GM18520 (cell line): ENCODE data around the gene RABEP2.
"Not testable (repeated sequence)": the region's sequence is repeated elsewhere in the genome, so short reads cannot be mapped to it uniquely, and the experiment has no call there.

Source experiments
- ATAC-seq: cut with Tn5 transposase; IDR thresholded peaks from one replicate; pipeline ENCODE4 v1.9.1; 2021; ENCODE audit not compliant: unreplicated experiment

The RABEP2 gene

GRCh38 chr16:28879841-28880588, 45.0 kb downstream of the RABEP2 start:
- ATAC-seq: peak; percentile 82

- ATAC-seq: peak; percentile 15
Observed at GRCh38 chr16:28879261-28879840, 45.7 kb downstream of the RABEP2 start.

DNA sequence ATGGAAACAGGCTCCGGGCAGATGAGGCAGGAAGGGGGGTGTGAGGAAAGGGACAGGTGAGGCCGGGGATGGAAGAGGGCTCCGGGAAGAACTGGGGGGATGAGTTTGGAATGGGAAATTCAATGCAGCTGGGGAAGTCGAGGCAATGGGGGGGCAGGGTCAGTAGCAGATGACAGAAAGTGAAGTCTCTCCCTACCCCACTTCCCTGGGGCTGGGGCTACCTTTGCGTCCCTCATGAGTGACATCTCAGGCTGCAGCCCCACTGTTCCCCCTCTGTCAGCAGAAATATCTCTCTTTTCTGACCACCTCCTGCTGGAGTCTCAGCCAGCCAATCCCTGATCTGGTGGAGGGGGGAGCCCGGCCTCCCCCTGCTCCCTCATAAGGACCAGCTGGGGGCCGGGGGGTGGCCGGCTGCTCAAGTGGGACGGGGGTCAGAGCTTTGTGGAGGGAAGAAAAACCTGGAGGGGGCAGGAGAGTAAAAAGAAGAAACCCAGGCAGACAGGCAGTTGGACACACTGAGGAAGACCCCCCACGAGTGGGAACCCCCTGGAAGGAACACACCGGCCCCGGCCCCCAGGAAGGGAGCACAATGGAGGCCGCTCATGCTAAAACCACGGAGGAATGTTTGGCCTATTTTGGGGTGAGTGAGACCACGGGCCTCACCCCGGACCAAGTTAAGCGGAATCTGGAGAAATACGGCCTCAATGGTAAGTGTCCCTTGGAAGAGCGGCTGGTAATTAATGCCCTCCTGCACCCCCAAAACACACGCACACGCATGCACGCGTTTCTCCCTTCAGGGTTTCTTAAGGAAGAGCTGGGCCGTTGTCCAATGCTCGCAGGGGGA, 46.7 kb downstream of the RABEP2 start, which contains the start of gene ATP2A1:
Gene ATP2A1 (plus strand): TSS at position 406 of the 844 bp plus-strand sequence. CDS start 184 bp downstream, at position 590.
- ATAC-seq: no peak

- ATAC-seq: no peak
Observed at GRCh38 chr16:28877655-28878000, 47.4 kb downstream of the RABEP2 start.

DNA sequence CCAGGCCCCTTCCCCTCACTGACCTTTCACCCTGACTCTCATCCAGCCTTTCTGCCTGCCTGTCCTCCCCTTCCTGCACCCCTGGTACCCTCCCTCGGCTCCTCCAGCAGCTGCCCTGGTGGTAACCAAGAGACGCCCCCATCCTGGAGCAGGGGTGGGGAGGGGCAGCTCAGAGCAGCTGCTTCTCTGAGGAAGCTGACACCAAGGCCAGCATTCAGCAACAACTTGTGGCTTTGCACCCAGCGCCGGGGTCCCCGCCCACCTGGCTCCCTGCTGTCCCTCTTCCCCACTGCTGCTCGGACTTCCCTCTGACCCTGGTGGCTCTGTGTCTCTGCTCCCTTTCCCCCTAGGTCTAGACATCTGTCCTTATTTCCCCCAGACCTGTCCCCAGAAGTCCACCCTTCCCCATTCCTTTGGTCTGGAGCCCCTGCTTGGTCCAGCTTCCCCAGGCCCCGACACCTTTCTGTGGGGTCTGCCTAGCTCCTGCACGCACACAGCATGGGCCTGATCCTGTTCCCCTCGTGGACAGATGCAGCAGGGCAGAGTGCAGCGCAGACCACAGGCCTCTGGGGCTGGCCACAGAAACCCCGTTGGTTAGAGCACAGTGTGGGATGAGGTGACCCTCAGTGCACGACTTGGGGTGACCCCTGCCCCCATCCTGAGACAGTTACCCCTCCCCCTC, 47.9 kb downstream of the RABEP2 start:
- ATAC-seq: no peak

DNA sequence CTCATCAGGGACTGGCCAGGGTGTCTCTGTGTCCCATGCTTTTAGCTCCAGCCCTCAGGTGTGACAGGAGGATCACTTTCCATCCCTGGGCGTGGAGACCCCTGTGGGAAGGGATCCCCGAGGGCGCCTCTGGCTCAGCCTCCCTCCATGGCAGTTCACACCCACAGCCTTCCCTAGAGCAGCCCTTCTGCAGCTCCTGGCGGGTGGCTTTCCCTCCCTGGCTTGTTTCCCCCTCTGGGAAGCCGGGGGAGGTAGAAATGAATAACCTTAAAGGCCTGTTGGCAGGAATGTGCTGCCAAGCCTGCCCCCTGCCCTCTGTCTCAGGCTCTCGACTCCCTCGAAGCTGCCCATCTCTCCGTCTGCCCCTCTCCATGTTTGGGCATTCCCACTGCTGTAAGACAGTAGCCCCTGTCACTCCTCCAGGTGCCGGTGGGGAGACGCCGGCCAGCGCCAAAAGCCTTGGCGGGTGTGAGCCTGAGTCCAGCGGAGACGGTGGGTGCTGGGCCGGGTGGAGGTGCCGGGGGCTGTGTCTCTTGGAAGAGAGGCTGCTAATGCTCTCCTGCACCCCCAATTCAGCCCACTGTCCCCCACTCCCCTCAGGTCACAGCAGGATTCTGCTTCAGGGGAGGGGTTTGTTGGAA, 48.9 kb downstream of the RABEP2 start:
- ATAC-seq: no peak

- ATAC-seq: no peak
Observed at GRCh38 chr16:28875134-28876018, 49.7 kb downstream of the RABEP2 start.

GRCh38 chr16:28874406-28874805, 50.6 kb downstream of the RABEP2 start:
- no peak for ATAC-seq

- ATAC-seq: no peak
Observed at GRCh38 chr16:28873543-28874201, 51.4 kb downstream of the RABEP2 start.

DNA sequence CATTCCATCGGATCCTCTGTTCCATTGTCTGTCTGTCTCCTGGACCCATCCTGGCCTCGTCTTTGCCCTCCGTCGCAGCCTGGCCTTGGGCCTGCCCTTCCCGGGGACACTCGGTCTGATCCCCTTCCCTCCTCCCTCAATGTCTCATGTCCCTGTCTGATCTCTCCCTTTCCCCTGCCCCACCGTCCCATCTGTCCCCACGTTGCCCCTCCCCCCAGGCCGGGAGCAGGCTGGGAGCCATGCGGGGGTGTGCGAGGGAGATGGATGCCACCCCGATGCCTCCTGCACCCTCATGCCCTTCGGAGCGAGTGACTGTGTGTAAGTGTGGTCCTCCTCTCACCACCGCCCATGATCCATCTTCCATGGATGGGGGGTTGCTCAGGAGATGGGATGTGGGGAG, 52.1 kb downstream of the RABEP2 start:
- no peak for ATAC-seq

- ATAC-seq: no peak
Observed at GRCh38 chr16:28869201-28869600, 55.8 kb downstream of the RABEP2 start.

GRCh38 chr16:28867646-28868045, 57.4 kb downstream of the RABEP2 start:
- ATAC-seq: not testable (repeated sequence)

DNA sequence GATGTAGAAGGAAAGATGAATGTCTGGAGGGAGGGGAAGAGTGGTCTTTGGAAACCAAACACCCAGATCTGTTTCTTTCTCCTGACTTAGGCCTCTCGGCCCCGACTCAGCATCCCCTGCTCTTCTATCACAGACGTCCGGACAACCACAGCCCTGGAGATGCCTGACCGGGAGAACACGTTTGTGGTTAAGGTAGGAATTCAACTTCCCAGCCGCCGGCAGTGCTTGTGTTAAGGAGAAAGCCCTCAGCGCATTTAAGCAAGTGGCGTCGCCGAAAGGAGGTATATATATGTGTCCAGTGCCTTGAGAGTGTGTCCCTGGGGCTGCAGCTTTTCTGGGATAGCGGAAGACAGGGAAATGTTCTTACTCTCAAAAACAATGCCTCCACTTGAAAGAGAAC, 57.8 kb downstream of the RABEP2 start:
- ATAC-seq: no peak

DNA sequence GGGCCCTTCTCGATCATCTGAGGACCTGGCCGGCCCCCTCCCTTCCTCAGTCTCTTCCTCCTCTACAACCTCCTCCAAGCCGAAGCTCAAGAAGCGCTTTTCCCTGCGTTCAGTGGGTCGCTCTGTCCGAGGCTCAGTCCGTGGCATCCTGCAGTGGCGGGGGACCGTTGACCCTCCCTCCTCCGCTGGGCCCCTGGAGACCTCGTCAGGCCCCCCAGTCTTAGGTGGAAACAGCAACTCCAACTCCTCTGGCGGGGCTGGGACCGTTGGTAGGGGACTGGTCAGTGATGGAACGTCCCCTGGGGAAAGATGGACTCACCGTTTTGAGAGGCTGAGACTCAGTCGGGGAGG, 58.6 kb downstream of the RABEP2 start:
- ATAC-seq: no peak

GRCh38 chr16:28865722-28866453, 59.1 kb downstream of the RABEP2 start:
- ATAC-seq: no peak

GRCh38 chr16:28865001-28865688, 59.9 kb downstream of the RABEP2 start:
- ATAC-seq: no peak

GRCh38 chr16:28863929-28864793, 60.9 kb downstream of the RABEP2 start:
- ATAC-seq: no peak
